Type B pancreatic cell (in vitro differentiated cells): ENCODE data around the gene ATP8A2. TPM values are rescaled to one million over a fixed set of nuclear protein-coding genes. Genes with fewer than 3 reads are reported as not detected.

Experiments used
- DNase-seq: peaks from one replicate; pipeline ENCODE4 v3.0.0; 2021; ENCODE audit warnings: mixed read lengths; ENCODE audit not compliant: unreplicated experiment; ENCODE audit errors: extremely low spot score
- H3K27ac Mint-ChIP-seq: 2 replicates; pipeline ENCODE4 v1.8.0; 2021; ENCODE audit warnings: mild to moderate bottlenecking, mixed read lengths
- H3K27me3 Mint-ChIP-seq: 2 replicates; pipeline ENCODE4 v1.8.0; 2021; ENCODE audit warnings: mixed read lengths
- H3K36me3 Mint-ChIP-seq: 2 replicates; pipeline ENCODE4 v1.8.0; 2021; ENCODE audit warnings: mixed read lengths
- H3K4me1 Mint-ChIP-seq: one replicate; pipeline ENCODE4 v1.8.0; 2021; ENCODE audit warnings: mixed read lengths; ENCODE audit not compliant: unreplicated experiment
- H3K4me3 Mint-ChIP-seq: 2 replicates; pipeline ENCODE4 v1.8.0; 2021; ENCODE audit warnings: mild to moderate bottlenecking, mixed read lengths
- H3K9me3 Mint-ChIP-seq: 2 replicates; pipeline ENCODE4 v1.8.0; 2021; ENCODE audit warnings: mixed read lengths
- CTCF ChIP-seq: fragments of 200-600 bp; sonication (generic); conservative IDR thresholded peaks from 2 replicates; pipeline ENCODE4 v1.5.0; 2021; ENCODE audit warnings: antibody characterized with exemption, mild to moderate bottlenecking
- total RNA-seq: library from RNA; stranded (reverse); gene quantifications from 2 replicates; pipeline ENCODE4 v1.2.1, GENCODE V29; 2021; ENCODE audit warnings: low replicate concordance

Gene ATP8A2
- total RNA-seq, 1 donor from 2014 or later: 13.8 TPM

GRCh38 chr13:26015271-26016125, 643.7 kb downstream of the ATP8A2 start:
- H3K36me3 Mint-ChIP-seq: no peaks in the 10 kb centered on the region
- no peak overlapping the region for H3K27ac Mint-ChIP-seq
- DNase-seq: no peak
- no peaks in the 10 kb centered on the region for H3K27me3 Mint-ChIP-seq
- H3K9me3 Mint-ChIP-seq: peaks cover 6% of the 10 kb centered on the region
- no peak for TF ChIP-seq CTCF
- no peak overlapping the region for H3K4me3 Mint-ChIP-seq
- peaks cover 28% of the 10 kb centered on the region for H3K4me1 Mint-ChIP-seq

GRCh38 chr13:26016189-26016588, 644.4 kb downstream of the ATP8A2 start:
- peaks cover 35% of the 10 kb centered on the region for H3K4me1 Mint-ChIP-seq
- H3K9me3 Mint-ChIP-seq: peaks cover 6% of the 10 kb centered on the region
- no peak overlapping the region for H3K4me3 Mint-ChIP-seq
- no peak overlapping the region for H3K27ac Mint-ChIP-seq
- H3K36me3 Mint-ChIP-seq: no peaks in the 10 kb centered on the region
- H3K27me3 Mint-ChIP-seq: no peaks in the 10 kb centered on the region
- no peak for TF ChIP-seq CTCF
- no peak for DNase-seq

- no peak for DNase-seq
- Mint-ChIP-seq H3K27ac (no peak overlapping the region), H3K4me1 (peaks cover 47% of the 10 kb centered on the region), H3K9me3 (peaks cover 6% of the 10 kb centered on the region), H3K27me3 (no peaks in the 10 kb centered on the region), H3K4me3 (no peak overlapping the region), H3K36me3 (no peaks in the 10 kb centered on the region)
- TF ChIP-seq CTCF: no peak
Measured at GRCh38 chr13:26017196-26017921, 645.6 kb downstream of the ATP8A2 start.

GRCh38 chr13:26017932-26018665, 646.3 kb downstream of the ATP8A2 start:
- no peak for DNase-seq
- Mint-ChIP-seq H3K27me3 (no peaks in the 10 kb centered on the region), H3K4me3 (no peak overlapping the region), H3K4me1 (peaks cover 53% of the 10 kb centered on the region), H3K9me3 (peaks cover 6% of the 10 kb centered on the region), H3K36me3 (no peaks in the 10 kb centered on the region), H3K27ac (no peak overlapping the region)
- TF ChIP-seq CTCF: no peak

- TF ChIP-seq CTCF: no peak
- H3K4me1 Mint-ChIP-seq: peaks cover 65% of the 10 kb centered on the region
- no peaks in the 10 kb centered on the region for H3K27me3 Mint-ChIP-seq
- no peak for DNase-seq
- no peak overlapping the region for H3K4me3 Mint-ChIP-seq
- H3K36me3 Mint-ChIP-seq: no peaks in the 10 kb centered on the region
- H3K9me3 Mint-ChIP-seq: peaks cover 2% of the 10 kb centered on the region
- H3K27ac Mint-ChIP-seq: no peak overlapping the region
Measured at GRCh38 chr13:26019251-26019650, 647.5 kb downstream of the ATP8A2 start.
